SU-DHL-6 (cell line): Measurements from ENCODE around the gene SLC16A5.
A peak's percentile ranks its signal among the peaks of the same experiment; 100 is the strongest.

Experiments
- H2AFZ ChIP-seq: fragments of 200-600 bp; sonication (generic); 2 replicates; pipeline ENCODE4 v1.6.1; 2014; ENCODE audit warnings: low read depth, mild to moderate bottlenecking, moderate library complexity, mixed read lengths, antibody characterized with exemption, low read length; ENCODE audit not compliant: severe bottlenecking
- H3F3A ChIP-seq: fragments of 200-600 bp; shearing (Covaris generic); 2 replicates; pipeline ENCODE4 v1.6.0; 2016; ENCODE audit warnings: antibody characterized with exemption, mild to moderate bottlenecking; ENCODE audit not compliant: insufficient read depth
- H3K27ac ChIP-seq: fragments of 200-600 bp; sonication (generic); 2 replicates; pipeline ENCODE4 v1.5.1; 2016; ENCODE audit warnings: low read depth, mild to moderate bottlenecking, low read length, moderate library complexity, mixed read lengths
- H3K27me3 ChIP-seq: fragments of 200-600 bp; sonication (generic), shearing (Covaris generic); 2 replicates; pipeline ENCODE4 v1.6.0; 2014; ENCODE audit warnings: mild to moderate bottlenecking, low read length
- H3K36me3 ChIP-seq: fragments of 200-600 bp; sonication (generic); 2 replicates; pipeline ENCODE4 v1.6.1; 2014; ENCODE audit warnings: mild to moderate bottlenecking, low read length, mixed read lengths
- H3K4me2 ChIP-seq: fragments of 300-600, 200-600 bp; shearing (Covaris generic), sonication (generic); 2 replicates; pipeline ENCODE4 v1.6.0; 2014; ENCODE audit warnings: low read length, low read depth, mild to moderate bottlenecking; ENCODE audit not compliant: poor library complexity, severe bottlenecking
- H3K4me3 ChIP-seq: fragments of 200-600 bp; sonication (generic); 2 replicates; pipeline ENCODE4 v1.5.1; 2014; ENCODE audit warnings: antibody characterized with exemption, low read length, mild to moderate bottlenecking, mixed read lengths; ENCODE audit not compliant: insufficient read depth, poor library complexity, severe bottlenecking
- H3K79me2 ChIP-seq: fragments of 200-600 bp; sonication (generic); 2 replicates; pipeline ENCODE4 v1.6.1; 2014; ENCODE audit warnings: mild to moderate bottlenecking, low read length, moderate library complexity; ENCODE audit not compliant: insufficient read depth
- H3K9ac ChIP-seq: fragments of 200-600 bp; sonication (generic); 2 replicates; pipeline ENCODE4 v1.7.0; 2014; ENCODE audit warnings: mild to moderate bottlenecking, low read length
- H3K9me2 ChIP-seq: fragments of 200-600 bp; sonication (generic); replicated peaks from 2 replicates; pipeline ENCODE4 v1.6.1; 2014; ENCODE audit warnings: low read length; ENCODE audit not compliant: insufficient read depth
- H3K9me3 ChIP-seq: fragments of 200-600 bp; sonication (generic); 2 replicates; pipeline ENCODE4 v1.6.1; 2014; ENCODE audit warnings: low read length, mixed read lengths; ENCODE audit not compliant: insufficient read depth
- H4K20me1 ChIP-seq: fragments of 200-600 bp; sonication (generic); 2 replicates; pipeline ENCODE4 v1.6.1; 2014; ENCODE audit warnings: low read depth, mild to moderate bottlenecking, antibody characterized with exemption, low read length, moderate library complexity, mixed read lengths
- CTCF ChIP-seq: fragments of 200-600 bp; sonication (generic); IDR thresholded peaks from one replicate; pipeline ENCODE4 v1.5.1; 2017; ENCODE audit warnings: antibody characterized with exemption, mild to moderate bottlenecking, low read length, moderate library complexity; ENCODE audit not compliant: insufficient read depth, poor library complexity, severe bottlenecking
- EZH2phosphoT487 ChIP-seq: fragments of 200-600 bp; sonication (generic), shearing (Covaris generic); conservative IDR thresholded peaks from 2 replicates; pipeline ENCODE4 v1.6.1; 2018; ENCODE audit warnings: mild to moderate bottlenecking, antibody characterized with exemption, low read length, moderate library complexity, mixed read lengths

The SLC16A5 gene

GRCh38 chr17:75103601-75104554, 16.1 kb downstream of the SLC16A5 start:
- Histone ChIP-seq H3K27ac (no peak overlapping the region), H3F3A (0 out of 2 replicates have a peak, but pooled peaks cover 7% of the 10 kb centered on the region)

GRCh38 chr17:75105126-75106080, 17.6 kb downstream of the SLC16A5 start:
- Histone ChIP-seq H3K79me2 (0 out of 2 replicates have a peak, but pooled peaks cover 2% of the 10 kb centered on the region), H3K9me2 (no peaks in the 10 kb centered on the region), H3F3A (0 out of 2 replicates have a peak, but pooled peaks cover 9% of the 10 kb centered on the region), H2AFZ (no peak overlapping the region), H3K27ac (no peak overlapping the region), H3K9me3 (no peaks in the 10 kb centered on the region), H3K27me3 (no peaks in the 10 kb centered on the region), H3K4me3 (no peak overlapping the region), H4K20me1 (no peaks in the 10 kb centered on the region), H3K9ac (no peak overlapping the region), H3K4me2 (no peak overlapping the region), H3K36me3 (no peaks in the 10 kb centered on the region)
- TF ChIP-seq EZH2phosphoT487 (no peak), CTCF (peak; percentile 48)

More at GRCh38 chr17:75103601-75104554, 16.1 kb downstream of the SLC16A5 start:
- Histone ChIP-seq H3K36me3 (no peaks in the 10 kb centered on the region), H3K27me3 (no peaks in the 10 kb centered on the region), H4K20me1 (no peaks in the 10 kb centered on the region), H3K9me3 (no peaks in the 10 kb centered on the region), H3K79me2 (no peaks in the 10 kb centered on the region), H3K4me3 (no peak overlapping the region), H3K9me2 (no peaks in the 10 kb centered on the region), H3K9ac (no peak overlapping the region), H3K4me2 (no peak overlapping the region), H2AFZ (no peak overlapping the region)
- TF ChIP-seq CTCF, result no peak
- no peak for TF ChIP-seq EZH2phosphoT487

- Histone ChIP-seq H3K27ac (no peak overlapping the region), H3K9me2 (no peaks in the 10 kb centered on the region), H3K4me3 (no peak overlapping the region), H3K9me3 (no peaks in the 10 kb centered on the region), H3F3A (peaks cover 16% of the 10 kb centered on the region; the same call in 1 of the 2 replicates), H2AFZ (no peak overlapping the region), H3K36me3 (no peaks in the 10 kb centered on the region), H3K27me3 (no peaks in the 10 kb centered on the region), H3K4me2 (no peak overlapping the region), H3K9ac (no peak overlapping the region), H4K20me1 (no peaks in the 10 kb centered on the region), H3K79me2 (0 out of 2 replicates have a peak, but pooled peaks cover 5% of the 10 kb centered on the region)
- TF ChIP-seq CTCF (no peak), EZH2phosphoT487 (no peak)
Observed at GRCh38 chr17:75108193-75108592, 20.4 kb downstream of the SLC16A5 start.
